Progenitor cell of endocrine pancreas (in vitro differentiated cells): Measurements from ENCODE around the gene BCAS3. TPM values are rescaled to one million over a fixed set of nuclear protein-coding genes. Genes with fewer than 3 reads are reported as not detected.

Source experiments
- DNase-seq: peaks from one replicate; pipeline ENCODE4 v3.0.0; 2021; ENCODE audit warnings: low spot score; ENCODE audit not compliant: unreplicated experiment
- H3K27ac Mint-ChIP-seq: 2 replicates; pipeline ENCODE4 v1.8.0; 2021; ENCODE audit warnings: mild to moderate bottlenecking, moderate library complexity, mixed read lengths
- H3K27me3 Mint-ChIP-seq: 2 replicates; pipeline ENCODE4 v1.8.0; 2021; ENCODE audit warnings: mixed read lengths
- H3K36me3 Mint-ChIP-seq: 2 replicates; pipeline ENCODE4 v1.8.0; 2022; ENCODE audit warnings: mixed read lengths; ENCODE audit not compliant: insufficient read depth
- H3K4me1 Mint-ChIP-seq: 2 replicates; pipeline ENCODE4 v1.8.0; 2021; ENCODE audit warnings: low read depth, mixed read lengths
- H3K4me3 Mint-ChIP-seq: 2 replicates; pipeline ENCODE4 v1.8.0; 2021; ENCODE audit warnings: low read depth, mild to moderate bottlenecking, moderate library complexity, mixed read lengths
- H3K9me3 Mint-ChIP-seq: 2 replicates; pipeline ENCODE4 v1.8.0; 2021; ENCODE audit warnings: low read depth, mixed read lengths
- total RNA-seq: library from RNA; stranded (reverse); gene quantifications from 2 replicates; pipeline ENCODE4 v1.2.1, GENCODE V29; 2021
- TF ChIP-seq, protein P1 (sequence below): fragments of 200-600 bp; sonication (generic); IDR thresholded peaks from one replicate; pipeline ENCODE4 v1.5.0; 2021; ENCODE audit warnings: antibody characterized with exemption, mild to moderate bottlenecking; ENCODE audit not compliant: unreplicated experiment

Gene BCAS3
- total RNA-seq, 1 donor from 2014 or later = 36.1 TPM

DNA sequence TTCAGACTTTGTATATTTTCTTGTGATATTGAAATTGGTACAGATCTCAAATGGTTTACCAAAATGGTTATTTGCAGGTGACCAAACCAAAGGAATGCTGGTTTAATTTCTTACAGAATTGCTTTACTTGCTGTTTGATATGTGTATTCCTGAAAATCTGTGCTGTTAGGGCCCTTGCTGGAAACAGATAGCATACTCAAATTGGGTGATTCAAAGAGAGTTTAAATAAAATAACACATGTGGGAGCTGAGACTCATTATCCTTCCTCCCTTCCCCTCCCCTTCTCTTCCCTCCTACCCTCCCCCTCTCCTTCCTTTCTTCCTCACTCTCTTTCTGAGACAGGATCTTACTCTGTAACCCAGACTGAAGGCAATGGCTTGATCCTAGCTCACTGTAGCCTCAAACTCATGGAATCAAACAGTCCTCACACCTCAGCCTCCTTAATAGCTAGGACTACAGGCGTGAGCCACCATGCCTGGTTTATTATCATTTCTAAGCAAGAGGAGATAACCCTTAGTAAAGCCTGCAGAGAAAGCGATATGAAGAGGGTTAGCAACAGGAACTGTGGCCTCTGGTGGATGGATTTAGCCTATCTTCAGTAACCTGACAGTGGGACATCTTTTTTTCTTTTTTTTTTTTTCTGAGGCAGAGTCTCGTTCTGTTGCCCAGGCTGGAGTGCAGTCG lies 141.9 kb downstream of the BCAS3 start:
- Mint-ChIP-seq H3K27ac (no peak overlapping the region), H3K4me3 (no peak overlapping the region), H3K27me3 (no peaks in the 10 kb centered on the region), H3K4me1 (no peaks in the 10 kb centered on the region), H3K9me3 (no peaks in the 10 kb centered on the region), H3K36me3 (peaks cover 2% of the 10 kb centered on the region)
- TF ChIP-seq, protein P1, sequence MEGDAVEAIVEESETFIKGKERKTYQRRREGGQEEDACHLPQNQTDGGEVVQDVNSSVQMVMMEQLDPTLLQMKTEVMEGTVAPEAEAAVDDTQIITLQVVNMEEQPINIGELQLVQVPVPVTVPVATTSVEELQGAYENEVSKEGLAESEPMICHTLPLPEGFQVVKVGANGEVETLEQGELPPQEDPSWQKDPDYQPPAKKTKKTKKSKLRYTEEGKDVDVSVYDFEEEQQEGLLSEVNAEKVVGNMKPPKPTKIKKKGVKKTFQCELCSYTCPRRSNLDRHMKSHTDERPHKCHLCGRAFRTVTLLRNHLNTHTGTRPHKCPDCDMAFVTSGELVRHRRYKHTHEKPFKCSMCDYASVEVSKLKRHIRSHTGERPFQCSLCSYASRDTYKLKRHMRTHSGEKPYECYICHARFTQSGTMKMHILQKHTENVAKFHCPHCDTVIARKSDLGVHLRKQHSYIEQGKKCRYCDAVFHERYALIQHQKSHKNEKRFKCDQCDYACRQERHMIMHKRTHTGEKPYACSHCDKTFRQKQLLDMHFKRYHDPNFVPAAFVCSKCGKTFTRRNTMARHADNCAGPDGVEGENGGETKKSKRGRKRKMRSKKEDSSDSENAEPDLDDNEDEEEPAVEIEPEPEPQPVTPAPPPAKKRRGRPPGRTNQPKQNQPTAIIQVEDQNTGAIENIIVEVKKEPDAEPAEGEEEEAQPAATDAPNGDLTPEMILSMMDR = no peak
- no peak for DNase-seq

DNA sequence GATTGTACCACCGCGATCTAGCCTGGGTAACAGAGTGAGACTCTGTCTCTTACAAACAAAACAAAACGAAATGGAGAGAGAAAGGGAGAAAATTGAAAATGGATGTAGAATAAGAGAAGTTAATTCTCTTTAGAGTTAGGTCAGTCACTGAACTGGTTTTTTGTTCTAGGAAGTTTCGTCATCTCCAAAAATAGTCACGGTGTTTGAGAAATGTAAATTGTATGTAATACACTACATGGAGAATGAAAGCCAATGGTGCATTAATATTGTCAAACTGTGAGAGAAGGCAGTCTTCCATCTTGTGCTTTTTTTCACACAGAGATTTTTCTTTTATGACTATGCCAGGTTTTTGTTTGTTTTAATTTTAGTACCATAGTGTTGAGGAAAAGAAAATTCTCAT lies 145.9 kb downstream of the BCAS3 start:
- Mint-ChIP-seq H3K36me3 (no peaks in the 10 kb centered on the region), H3K27me3 (no peaks in the 10 kb centered on the region), H3K9me3 (no peaks in the 10 kb centered on the region), H3K4me3 (no peak overlapping the region), H3K27ac (no peak overlapping the region), H3K4me1 (no peaks in the 10 kb centered on the region)
- TF ChIP-seq, protein P1 = no peak
- DNase-seq = no peak

GRCh38 chr17:60825351-60825750 lies 147.7 kb downstream of the BCAS3 start:
- no peak overlapping the region for H3K27ac Mint-ChIP-seq
- H3K27me3 Mint-ChIP-seq = no peaks in the 10 kb centered on the region
- no peak overlapping the region for H3K4me3 Mint-ChIP-seq
- TF ChIP-seq, protein P1 = no peak
- H3K9me3 Mint-ChIP-seq = no peaks in the 10 kb centered on the region
- no peaks in the 10 kb centered on the region for H3K36me3 Mint-ChIP-seq
- DNase-seq = no peak
- no peaks in the 10 kb centered on the region for H3K4me1 Mint-ChIP-seq

DNA sequence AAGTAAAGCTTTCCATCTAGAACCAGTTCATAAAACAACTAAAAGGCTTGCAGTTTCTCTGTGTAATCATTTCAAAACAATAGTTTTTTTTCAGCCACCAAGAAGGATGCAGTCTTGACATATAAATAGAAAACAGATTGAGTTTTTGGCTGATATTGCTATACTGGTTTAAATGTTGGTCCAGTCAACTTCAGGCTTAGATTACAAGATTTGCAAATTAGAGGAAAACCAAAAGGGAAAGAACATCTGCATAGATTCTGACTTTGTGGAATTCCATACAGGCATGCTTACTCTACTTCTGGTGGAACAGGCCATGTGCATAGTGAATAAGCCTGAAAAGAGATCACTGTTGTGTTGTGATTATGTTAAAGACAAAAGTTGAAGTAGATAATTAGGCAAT lies 150.3 kb downstream of the BCAS3 start:
- Mint-ChIP-seq H3K4me3 (no peak overlapping the region), H3K27me3 (no peaks in the 10 kb centered on the region), H3K27ac (no peak overlapping the region), H3K4me1 (no peaks in the 10 kb centered on the region), H3K9me3 (no peaks in the 10 kb centered on the region), H3K36me3 (no peaks in the 10 kb centered on the region)
- TF ChIP-seq, protein P1 = no peak
- DNase-seq = no peak

- Mint-ChIP-seq H3K4me3 (no peak overlapping the region), H3K4me1 (no peaks in the 10 kb centered on the region), H3K36me3 (no peaks in the 10 kb centered on the region), H3K9me3 (no peaks in the 10 kb centered on the region), H3K27ac (peak overlapping the region; percentile 69), H3K27me3 (no peaks in the 10 kb centered on the region)
- DNase-seq = no peak
- TF ChIP-seq, protein P1 = no peak
Measured at GRCh38 chr17:60832151-60832585, 154.5 kb downstream of the BCAS3 start.
